Measurements from ENCODE around the gene C4B. TPM values are rescaled to one million over a fixed set of nuclear protein-coding genes. Genes with fewer than 3 reads are reported as not detected.

Gene C4B
- total and polyA plus RNA-seq, 3 experiments from 2014 or later = 0.70 to 3.7 (median 2.2) TPM

Other genes with a start within 250 kb of the C4B start
- gene VWA7, start 237.5 kb upstream of the C4B start, total RNA-seq = 1 to 10 TPM; 1.4 to 1.7 TPM
- gene VWA7, start 237.5 kb upstream of the C4B start, polyA plus RNA-seq = 2.5 TPM
- 100 to 1,000 TPM; 179 to 180 TPM for gene VARS1, start 219.0 kb upstream of the C4B start, total RNA-seq
- gene VARS1, start 219.0 kb upstream of the C4B start, polyA plus RNA-seq = 47.5 TPM
- gene LSM2, start 207.8 kb upstream of the C4B start, total RNA-seq = 100 to 1,000 TPM; 160 to 172 TPM
- gene LSM2, start 207.8 kb upstream of the C4B start, polyA plus RNA-seq = 80.8 TPM
- 1 to 10 TPM; 3.5 to 3.8 TPM for gene HSPA1L, start 199.5 kb upstream of the C4B start, total RNA-seq
- gene HSPA1L, start 199.5 kb upstream of the C4B start, polyA plus RNA-seq = 3.0 TPM
- gene HSPA1A, start 199.3 kb upstream of the C4B start, total RNA-seq = 10 to 100 TPM; 64.8 to 70.1 TPM
- gene HSPA1A, start 199.3 kb upstream of the C4B start, polyA plus RNA-seq = 34.1 TPM
- 10 to 100 TPM; 80.9 to 81.4 TPM for gene HSPA1B, start 187.1 kb upstream of the C4B start, total RNA-seq
- 5.0 TPM for gene HSPA1B, start 187.1 kb upstream of the C4B start, polyA plus RNA-seq
- 10 to 100 TPM; 19.0 to 19.4 TPM for gene NEU1, start 152.0 kb upstream of the C4B start, total RNA-seq
- 25.0 TPM for gene NEU1, start 152.0 kb upstream of the C4B start, polyA plus RNA-seq
- gene SLC44A4, start 135.8 kb upstream of the C4B start, total RNA-seq = not detected
- gene SLC44A4, start 135.8 kb upstream of the C4B start, polyA plus RNA-seq = not detected
- 10 to 100 TPM; 71.6 to 72.4 TPM for gene EHMT2, start 117.1 kb upstream of the C4B start, total RNA-seq
- gene EHMT2, start 117.1 kb upstream of the C4B start, polyA plus RNA-seq = 51.6 TPM
- 1 to 10 TPM; 3.5 to 4.3 TPM for gene ZBTB12, start 112.7 kb upstream of the C4B start, total RNA-seq
- gene ZBTB12, start 112.7 kb upstream of the C4B start, polyA plus RNA-seq = not detected
- gene C2, start 87.1 kb upstream of the C4B start, total RNA-seq = under 1 TPM; 0.70 to 0.73 TPM
- gene C2, start 87.1 kb upstream of the C4B start, polyA plus RNA-seq = not detected
- under 1 TPM; 0.31 to 0.40 TPM for gene CFB, start 68.7 kb upstream of the C4B start, total RNA-seq
- 0.83 TPM for gene CFB, start 68.7 kb upstream of the C4B start, polyA plus RNA-seq
- gene NELFE, start 55.8 kb upstream of the C4B start, total RNA-seq = 10 to 100 TPM; 86.1 to 90.6 TPM
- 79.6 TPM for gene NELFE, start 55.8 kb upstream of the C4B start, polyA plus RNA-seq
- gene SKIC2, start 55.6 kb upstream of the C4B start, total RNA-seq = 100 to 1,000 TPM; 110 to 114 TPM
- 21.1 TPM for gene SKIC2, start 55.6 kb upstream of the C4B start, polyA plus RNA-seq
- gene DXO, start 42.7 kb upstream of the C4B start, total RNA-seq = 10 to 100 TPM; 13.8 to 15.8 TPM
- 16.8 TPM for gene DXO, start 42.7 kb upstream of the C4B start, polyA plus RNA-seq
- gene C4A, start 32.7 kb upstream of the C4B start, total RNA-seq = 1 to 10 TPM; 3.3 to 3.4 TPM
- 0.40 TPM for gene C4A, start 32.7 kb upstream of the C4B start, polyA plus RNA-seq
- gene CYP21A2, start 23.6 kb downstream of the C4B start, total RNA-seq = under 1 TPM; 0.37 to 0.40 TPM
- not detected for gene CYP21A2, start 23.6 kb downstream of the C4B start, polyA plus RNA-seq
- gene TNXB, start 94.5 kb downstream of the C4B start, total RNA-seq = 1 to 10 TPM; 2.5 to 4.9 TPM
- not detected for gene TNXB, start 94.5 kb downstream of the C4B start, polyA plus RNA-seq
- 10 to 100 TPM; 72.5 to 74.4 TPM for gene ATF6B, start 113.5 kb downstream of the C4B start, total RNA-seq
- 20.7 TPM for gene ATF6B, start 113.5 kb downstream of the C4B start, polyA plus RNA-seq
- 1 to 10 TPM; 6.8 to 8.1 TPM for gene FKBPL, start 115.5 kb downstream of the C4B start, total RNA-seq
- 2.3 TPM for gene FKBPL, start 115.5 kb downstream of the C4B start, polyA plus RNA-seq
- under 1 TPM; 0.35 to 0.55 TPM for gene PRRT1, start 137.1 kb downstream of the C4B start, total RNA-seq
- 0.72 TPM for gene PRRT1, start 137.1 kb downstream of the C4B start, polyA plus RNA-seq
- 10 to 100 TPM; 18.8 to 19.0 TPM for gene PPT2, start 139.3 kb downstream of the C4B start, total RNA-seq
- gene PPT2, start 139.3 kb downstream of the C4B start, polyA plus RNA-seq = 10.0 TPM
- gene EGFL8, start 149.8 kb downstream of the C4B start, total RNA-seq = 1 to 10 TPM; 8.3 to 9.5 TPM
- gene EGFL8, start 149.8 kb downstream of the C4B start, polyA plus RNA-seq = not detected
- gene AGPAT1, start 161.3 kb downstream of the C4B start, total RNA-seq = 10 to 100 TPM; 42.5 to 42.6 TPM
- 23.5 TPM for gene AGPAT1, start 161.3 kb downstream of the C4B start, polyA plus RNA-seq
- gene RNF5, start 163.6 kb downstream of the C4B start, total RNA-seq = 10 to 100 TPM; 52.7 to 52.9 TPM
- gene RNF5, start 163.6 kb downstream of the C4B start, polyA plus RNA-seq = 110 TPM
- gene AGER, start 169.5 kb downstream of the C4B start, total RNA-seq = 10 to 100 TPM; 11.9 to 12.5 TPM
- gene AGER, start 169.5 kb downstream of the C4B start, polyA plus RNA-seq = not detected
- 10 to 100 TPM; 63.5 to 69.4 TPM for gene PBX2, start 175.4 kb downstream of the C4B start, total RNA-seq
- 2.2 TPM for gene PBX2, start 175.4 kb downstream of the C4B start, polyA plus RNA-seq
- 10 to 100 TPM; 82.0 to 89.5 TPM for gene GPSM3, start 177.8 kb downstream of the C4B start, total RNA-seq
- gene GPSM3, start 177.8 kb downstream of the C4B start, polyA plus RNA-seq = 136 TPM
- gene NOTCH4, start 209.3 kb downstream of the C4B start, total RNA-seq = 1 to 10 TPM; 1.3 to 1.4 TPM
- gene NOTCH4, start 209.3 kb downstream of the C4B start, polyA plus RNA-seq = 0.71 TPM

All from CD8-positive, alpha-beta memory T cell (primary cell).